HG02763 (cell line): Measurements from ENCODE around the gene C16orf54.
"Not testable (repeated sequence)": the region's sequence is repeated elsewhere in the genome, so short reads cannot be mapped to it uniquely, and the experiment has no call there.

Experiments used
- ATAC-seq: cut with Tn5 transposase; IDR thresholded peaks from one replicate; pipeline ENCODE4 v1.9.1; 2021; ENCODE audit warnings: mild to moderate bottlenecking, moderate library complexity; ENCODE audit not compliant: unreplicated experiment

The C16orf54 gene

GRCh38 chr16:29743475-29743826, 2.3 kb downstream of the C16orf54 start:
- no peak for ATAC-seq

DNA sequence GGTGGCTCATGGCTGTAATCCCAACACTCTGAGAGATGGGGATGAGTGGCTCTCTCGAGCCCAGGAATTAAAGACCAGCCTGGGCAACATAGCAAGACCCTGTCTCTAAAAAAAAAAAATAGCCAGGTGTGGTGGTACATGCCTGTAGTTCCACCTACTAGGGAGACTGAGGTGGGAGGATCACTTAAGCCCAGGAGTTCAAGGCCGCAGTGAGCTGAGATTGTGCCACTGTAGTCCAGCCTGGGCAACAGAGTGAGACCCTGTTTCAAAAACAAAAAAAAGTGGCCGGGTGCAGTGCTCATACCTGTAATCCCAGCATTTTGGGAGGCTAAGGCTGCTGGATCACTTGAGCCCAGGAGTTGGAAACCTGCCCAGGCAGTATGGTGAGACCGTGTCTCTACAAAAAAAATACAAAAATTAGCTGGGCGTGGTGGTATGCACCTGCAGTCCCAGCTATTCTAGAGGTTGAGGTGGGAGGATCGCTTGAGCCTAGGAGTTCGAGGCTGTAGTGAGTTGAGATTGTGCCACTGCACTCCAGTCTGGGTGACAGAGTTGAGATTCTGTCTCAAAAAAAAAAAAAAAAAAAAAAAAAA, 3.0 kb downstream of the C16orf54 start:
- ATAC-seq, result no peak

DNA sequence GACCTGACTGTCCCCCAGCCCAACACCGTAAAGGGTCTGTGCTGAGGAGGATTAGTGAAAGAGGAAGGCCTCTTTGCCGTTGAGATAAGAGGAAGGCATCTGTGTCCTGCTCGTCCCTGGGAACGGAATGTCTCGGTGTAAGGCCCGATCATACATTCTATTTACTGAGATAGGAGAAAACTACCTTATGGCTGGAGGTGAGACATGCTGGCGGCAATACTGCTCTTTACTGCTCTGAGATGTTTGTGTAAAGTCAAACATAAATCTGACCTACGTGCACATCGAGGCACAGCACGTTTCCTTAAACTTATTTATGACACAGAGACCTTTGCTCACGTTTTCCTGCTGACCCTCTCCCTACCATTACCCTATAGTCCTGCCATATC, 5.2 kb downstream of the C16orf54 start:
- not testable (repeated sequence) for ATAC-seq

DNA sequence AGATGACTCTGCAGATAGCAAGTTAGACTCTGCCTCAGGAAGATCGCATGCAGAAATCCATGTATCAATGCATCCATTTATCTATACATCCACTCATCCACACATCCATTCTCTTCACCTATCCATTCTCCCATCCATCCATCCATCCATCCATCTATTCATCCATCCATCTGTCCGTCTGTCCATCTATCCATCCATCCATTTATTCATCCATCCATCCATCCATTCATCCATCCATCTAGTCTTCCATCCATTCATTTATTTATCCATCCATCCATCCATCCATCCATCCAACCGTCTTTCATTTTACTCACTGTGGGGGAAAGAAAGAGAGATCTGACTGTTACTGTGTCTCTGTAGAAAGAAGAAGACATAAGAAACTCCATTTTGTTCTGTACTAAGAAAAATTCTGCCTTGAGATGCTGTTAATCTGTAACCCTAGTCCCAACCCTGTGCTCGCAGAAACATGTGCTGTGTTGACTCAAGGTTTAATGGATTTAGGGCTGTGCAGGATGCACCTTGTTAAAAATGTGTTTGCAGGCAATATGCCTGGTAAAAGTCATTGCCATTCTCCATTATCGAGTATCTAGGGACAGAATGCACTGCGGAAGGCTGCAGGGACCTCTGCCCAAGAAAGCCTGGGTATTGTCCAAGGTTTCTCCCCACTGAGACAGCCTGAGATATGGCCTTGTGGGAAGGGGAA, 5.7 kb downstream of the C16orf54 start:
- ATAC-seq, result not testable (repeated sequence)

GRCh38 chr16:29738514-29738913, 7.3 kb downstream of the C16orf54 start:
- no peak for ATAC-seq

GRCh38 chr16:29737713-29738112, 8.1 kb downstream of the C16orf54 start:
- ATAC-seq, result no peak

DNA sequence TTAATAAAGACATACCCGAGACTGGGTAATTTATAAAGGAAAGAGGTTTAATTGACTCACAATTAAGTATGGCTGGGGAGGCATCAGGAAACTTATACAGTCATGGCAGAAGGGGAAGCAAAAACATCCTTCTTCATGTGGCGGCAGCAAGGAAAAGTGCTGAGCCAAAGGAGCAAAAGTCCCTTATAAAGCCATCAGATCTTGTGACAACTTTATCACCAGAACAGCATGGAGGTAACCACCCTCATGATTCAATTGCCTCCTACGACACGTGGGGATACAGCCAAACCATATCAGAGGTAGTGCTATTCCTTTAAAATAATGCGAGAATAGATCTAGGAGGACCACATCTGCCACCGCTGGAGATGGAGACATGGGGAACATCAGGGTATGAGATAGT, 9.0 kb downstream of the C16orf54 start:
- ATAC-seq, result no peak

- no peak for ATAC-seq
These were observed 9.7 kb downstream of the C16orf54 start for GRCh38 chr16:29736112-29736511.

DNA sequence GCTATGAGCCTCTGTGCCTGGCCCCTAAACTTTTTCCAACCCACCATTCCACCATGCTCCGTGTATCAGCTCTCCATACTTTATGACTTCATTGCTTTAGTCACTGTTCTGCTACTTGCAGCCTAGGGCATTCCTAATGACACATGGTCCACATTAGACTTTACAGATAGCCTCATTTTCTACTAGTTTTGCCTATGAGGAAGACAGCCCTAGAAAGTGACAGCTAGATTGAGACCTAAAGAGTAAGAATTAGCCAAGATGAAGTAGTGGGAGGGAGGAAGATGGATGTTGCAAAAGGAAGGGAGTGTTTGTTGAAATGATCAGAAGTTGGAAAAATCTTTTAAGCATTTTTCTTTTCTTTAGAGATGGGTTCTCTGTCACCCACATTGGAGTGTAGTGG, 11.0 kb downstream of the C16orf54 start:
- ATAC-seq, result no peak

DNA sequence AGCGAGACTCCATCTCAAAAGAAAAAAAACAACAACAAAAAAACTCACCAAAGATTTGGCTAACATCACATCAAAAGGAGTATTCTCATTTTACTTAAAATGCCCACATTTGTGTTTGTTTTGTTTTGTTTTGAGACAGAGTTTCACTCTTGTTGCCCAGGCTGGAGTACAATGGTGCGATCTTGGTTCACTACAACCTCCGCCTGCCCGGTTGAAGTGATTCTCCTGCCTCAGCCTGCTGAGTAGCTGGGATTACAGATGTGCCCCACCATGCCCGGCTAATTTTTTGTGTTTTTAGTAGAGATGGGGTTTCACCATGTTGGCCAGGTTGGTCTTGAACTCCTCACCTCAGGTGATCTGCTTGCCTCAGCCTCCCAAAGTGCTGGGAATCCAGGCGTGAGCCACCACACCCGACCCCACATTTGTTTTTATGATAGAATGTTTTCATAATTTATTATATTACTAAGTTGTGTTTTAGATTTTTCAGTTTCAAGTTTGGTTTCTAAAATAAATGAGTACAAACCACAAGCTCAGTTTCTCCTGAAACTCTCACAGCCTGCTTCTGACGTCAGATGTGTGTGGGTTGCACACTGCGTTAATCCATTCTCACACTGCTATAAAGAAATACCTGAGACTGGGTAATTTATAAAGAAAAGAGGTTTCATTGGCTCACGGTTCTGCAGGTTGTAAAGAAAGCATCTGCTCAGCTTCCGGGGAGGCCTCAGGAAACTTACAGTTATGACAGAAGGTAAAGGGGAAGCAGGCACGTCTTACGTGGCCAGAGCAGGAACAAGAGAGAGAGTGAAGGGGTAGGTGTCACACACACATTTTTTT, 13.8 kb downstream of the C16orf54 start:
- ATAC-seq, result not testable (repeated sequence)

DNA sequence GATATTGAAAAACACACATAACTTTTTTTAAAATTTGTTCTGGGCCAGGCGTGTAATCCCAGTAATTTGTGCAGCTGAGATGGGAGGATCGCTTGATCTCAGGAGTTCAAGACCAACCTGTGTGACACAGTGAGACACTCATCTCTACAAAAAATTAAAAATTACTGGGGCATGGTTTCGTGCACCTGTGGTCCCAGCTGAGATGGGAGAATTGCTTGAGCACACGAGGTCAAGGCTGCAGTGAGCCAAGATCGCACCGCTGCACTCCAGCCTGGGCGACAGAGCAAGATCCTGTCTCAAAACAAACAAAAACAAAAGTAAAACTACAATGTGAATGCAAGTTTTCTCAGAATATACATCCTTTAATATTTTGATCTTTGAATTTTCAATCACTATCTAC, 15.1 kb downstream of the C16orf54 start:
- ATAC-seq, result no peak

DNA sequence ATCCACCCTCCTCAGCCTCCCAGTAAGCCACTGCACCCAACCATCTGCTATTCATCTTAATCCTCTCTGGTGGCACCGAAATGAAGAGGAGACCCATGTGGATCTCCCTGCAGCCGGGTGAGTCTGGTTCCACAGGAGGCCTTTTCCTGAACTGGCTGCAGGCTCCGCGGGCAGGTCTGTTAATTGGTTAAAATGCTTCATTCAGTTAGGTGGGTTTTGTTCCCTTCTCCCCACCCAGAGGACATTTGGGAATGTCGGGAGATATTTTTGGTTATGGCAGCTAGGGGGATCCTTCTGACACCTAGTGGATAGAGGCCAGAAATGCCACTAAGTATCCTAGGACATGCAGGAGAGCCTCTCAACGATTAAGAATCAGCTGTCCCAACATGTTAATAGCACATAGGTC, 16.7 kb downstream of the C16orf54 start:
- ATAC-seq, result no peak

GRCh38 chr16:29727452-29727851, 18.3 kb downstream of the C16orf54 start:
- ATAC-seq, result no peak

- no peak for ATAC-seq
These were observed 18.9 kb downstream of the C16orf54 start for GRCh38 chr16:29726845-29727377.

- ATAC-seq, result not testable (repeated sequence)
These were observed 24.5 kb downstream of the C16orf54 start for GRCh38 chr16:29721167-29721879.

- no peak for ATAC-seq
These were observed 25.1 kb downstream of the C16orf54 start for GRCh38 chr16:29720703-29721102.

GRCh38 chr16:29719063-29719462, 26.7 kb downstream of the C16orf54 start:
- no peak for ATAC-seq

DNA sequence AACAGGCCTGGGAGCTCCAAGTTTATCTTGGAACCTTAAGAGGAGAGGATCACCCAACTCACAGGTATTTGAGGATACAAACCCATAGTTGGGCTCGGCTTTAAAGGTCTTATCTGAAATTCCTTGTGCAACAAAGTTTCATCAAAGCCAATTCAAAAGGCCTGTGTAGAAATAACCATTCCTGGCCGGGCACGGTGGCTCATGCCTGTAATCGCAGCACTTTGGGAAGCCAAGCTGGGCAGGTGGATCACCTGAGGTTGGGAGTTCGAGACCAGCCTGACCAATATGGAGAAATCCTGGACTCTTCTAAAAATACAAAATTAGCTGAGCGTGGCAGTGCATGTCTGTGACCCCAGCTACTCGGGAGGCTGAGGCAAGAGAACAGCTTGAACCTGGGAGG, 28.7 kb downstream of the C16orf54 start:
- no peak for ATAC-seq

DNA sequence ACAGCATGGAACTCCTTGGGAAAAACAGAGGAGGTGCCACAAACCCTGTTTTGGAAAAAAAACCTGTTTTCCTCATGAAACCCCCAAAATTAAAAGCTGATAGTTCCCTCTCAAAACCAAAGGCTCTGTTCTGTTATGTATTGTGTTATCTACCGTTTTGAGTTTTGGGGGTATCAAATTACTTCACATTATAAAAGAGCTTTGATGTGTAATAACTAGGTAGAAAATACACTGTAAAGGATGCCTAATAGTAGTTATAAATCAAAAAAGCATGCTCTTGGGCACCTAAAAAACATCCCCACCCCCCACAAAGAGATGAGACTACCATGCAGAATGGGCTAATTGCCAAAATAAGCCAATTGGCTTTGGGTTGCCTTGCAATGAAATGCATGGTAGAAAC, 30.8 kb downstream of the C16orf54 start:
- ATAC-seq, result no peak

- ATAC-seq, result no peak
These were observed 31.4 kb downstream of the C16orf54 start for GRCh38 chr16:29714396-29714795.

DNA sequence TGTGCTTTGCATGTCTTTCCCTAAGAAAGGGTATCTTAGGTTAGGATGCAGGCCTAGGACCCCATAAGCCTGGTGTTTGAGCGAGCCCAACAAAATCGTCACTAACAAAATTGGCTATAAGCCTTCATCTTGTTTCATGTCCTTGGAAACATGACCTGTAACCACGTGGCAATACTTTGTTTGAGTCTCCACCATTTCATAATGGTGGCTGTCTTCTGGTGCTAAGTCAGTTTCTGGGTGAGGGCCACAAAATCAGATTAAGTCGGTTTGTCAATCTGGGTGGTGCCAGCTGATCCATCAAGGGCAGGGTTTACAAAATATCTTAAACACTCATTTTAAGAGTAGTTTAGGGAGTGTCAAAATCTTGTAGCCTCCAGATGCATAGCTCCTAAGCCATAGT, 33.0 kb downstream of the C16orf54 start:
- no peak for ATAC-seq
